Type B pancreatic cell (in vitro differentiated cells): ENCODE measurements around the gene C2CD4C. TPM values are rescaled to one million over a fixed set of nuclear protein-coding genes. Genes with fewer than 3 reads are reported as not detected.

ENCODE experiments used
- DNase-seq: peaks from one replicate; pipeline ENCODE4 v3.0.0; 2021; ENCODE audit warnings: mixed read lengths; ENCODE audit not compliant: unreplicated experiment; ENCODE audit errors: extremely low spot score
- H3K27ac Mint-ChIP-seq: 2 replicates; pipeline ENCODE4 v1.8.0; 2021; ENCODE audit warnings: mild to moderate bottlenecking, mixed read lengths
- H3K27me3 Mint-ChIP-seq: 2 replicates; pipeline ENCODE4 v1.8.0; 2021; ENCODE audit warnings: mixed read lengths
- H3K36me3 Mint-ChIP-seq: 2 replicates; pipeline ENCODE4 v1.8.0; 2021; ENCODE audit warnings: mixed read lengths
- H3K4me1 Mint-ChIP-seq: one replicate; pipeline ENCODE4 v1.8.0; 2021; ENCODE audit warnings: mixed read lengths; ENCODE audit not compliant: unreplicated experiment
- H3K4me3 Mint-ChIP-seq: 2 replicates; pipeline ENCODE4 v1.8.0; 2021; ENCODE audit warnings: mild to moderate bottlenecking, mixed read lengths
- H3K9me3 Mint-ChIP-seq: 2 replicates; pipeline ENCODE4 v1.8.0; 2021; ENCODE audit warnings: mixed read lengths
- total RNA-seq: library from RNA; stranded (reverse); gene quantifications from 2 replicates; pipeline ENCODE4 v1.2.1, GENCODE V29; 2021; ENCODE audit warnings: low replicate concordance
- TF ChIP-seq, protein P1 (sequence below): fragments of 200-600 bp; sonication (generic); conservative IDR thresholded peaks from 2 replicates; pipeline ENCODE4 v1.5.0; 2021; ENCODE audit warnings: antibody characterized with exemption, mild to moderate bottlenecking

The C2CD4C gene
- total RNA-seq, 1 donor from 2014 or later, result 6.0 TPM

DNA sequence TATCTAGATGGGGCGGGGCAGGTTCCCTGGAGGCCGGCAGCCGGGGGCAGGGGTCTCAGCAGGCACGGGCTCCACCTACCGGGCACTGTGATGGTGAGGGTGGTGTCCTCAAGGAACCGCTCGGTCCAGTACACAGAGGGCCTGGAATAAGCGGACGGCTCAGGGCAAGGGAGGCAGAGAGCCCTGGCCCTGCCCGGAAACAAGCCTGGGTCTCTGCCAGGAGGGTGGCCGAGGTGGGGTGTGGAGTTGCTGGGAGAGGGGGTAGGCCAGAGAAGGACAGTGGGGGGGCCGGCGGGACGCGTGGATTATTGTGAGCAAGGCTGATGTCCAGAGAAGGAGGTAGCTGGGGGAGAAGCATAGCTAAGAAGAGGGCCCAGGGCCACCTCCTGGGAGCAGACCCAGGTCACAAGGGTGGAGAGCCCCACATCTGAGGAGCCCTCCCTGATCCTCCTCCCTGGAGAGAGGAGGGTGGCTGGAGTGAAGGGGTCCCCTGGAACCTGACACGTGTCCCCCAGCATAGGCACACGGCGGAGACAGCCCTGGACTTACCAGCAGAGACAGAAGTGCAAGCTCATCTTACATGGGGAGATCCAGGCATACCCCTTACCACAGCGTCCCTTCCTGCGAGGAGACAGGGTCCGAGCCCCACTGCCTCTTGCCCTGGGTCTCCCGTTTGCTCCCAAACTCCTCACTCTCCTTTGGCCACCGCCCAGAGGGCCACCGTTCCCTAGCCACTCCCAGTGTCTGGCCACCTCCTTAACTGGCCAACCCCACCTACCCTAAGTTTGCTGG, 35.4 kb downstream of the C2CD4C start:
- Mint-ChIP-seq H3K9me3 (no peaks in the 10 kb centered on the region), H3K4me3 (no peak overlapping the region), H3K27me3 (peaks cover 15% of the 10 kb centered on the region), H3K27ac (no peak overlapping the region), H3K36me3 (no peaks in the 10 kb centered on the region), H3K4me1 (peaks cover 7% of the 10 kb centered on the region)
- TF ChIP-seq, protein P1, sequence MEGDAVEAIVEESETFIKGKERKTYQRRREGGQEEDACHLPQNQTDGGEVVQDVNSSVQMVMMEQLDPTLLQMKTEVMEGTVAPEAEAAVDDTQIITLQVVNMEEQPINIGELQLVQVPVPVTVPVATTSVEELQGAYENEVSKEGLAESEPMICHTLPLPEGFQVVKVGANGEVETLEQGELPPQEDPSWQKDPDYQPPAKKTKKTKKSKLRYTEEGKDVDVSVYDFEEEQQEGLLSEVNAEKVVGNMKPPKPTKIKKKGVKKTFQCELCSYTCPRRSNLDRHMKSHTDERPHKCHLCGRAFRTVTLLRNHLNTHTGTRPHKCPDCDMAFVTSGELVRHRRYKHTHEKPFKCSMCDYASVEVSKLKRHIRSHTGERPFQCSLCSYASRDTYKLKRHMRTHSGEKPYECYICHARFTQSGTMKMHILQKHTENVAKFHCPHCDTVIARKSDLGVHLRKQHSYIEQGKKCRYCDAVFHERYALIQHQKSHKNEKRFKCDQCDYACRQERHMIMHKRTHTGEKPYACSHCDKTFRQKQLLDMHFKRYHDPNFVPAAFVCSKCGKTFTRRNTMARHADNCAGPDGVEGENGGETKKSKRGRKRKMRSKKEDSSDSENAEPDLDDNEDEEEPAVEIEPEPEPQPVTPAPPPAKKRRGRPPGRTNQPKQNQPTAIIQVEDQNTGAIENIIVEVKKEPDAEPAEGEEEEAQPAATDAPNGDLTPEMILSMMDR, result no peak
- DNase-seq, result peak; percentile 65

DNA sequence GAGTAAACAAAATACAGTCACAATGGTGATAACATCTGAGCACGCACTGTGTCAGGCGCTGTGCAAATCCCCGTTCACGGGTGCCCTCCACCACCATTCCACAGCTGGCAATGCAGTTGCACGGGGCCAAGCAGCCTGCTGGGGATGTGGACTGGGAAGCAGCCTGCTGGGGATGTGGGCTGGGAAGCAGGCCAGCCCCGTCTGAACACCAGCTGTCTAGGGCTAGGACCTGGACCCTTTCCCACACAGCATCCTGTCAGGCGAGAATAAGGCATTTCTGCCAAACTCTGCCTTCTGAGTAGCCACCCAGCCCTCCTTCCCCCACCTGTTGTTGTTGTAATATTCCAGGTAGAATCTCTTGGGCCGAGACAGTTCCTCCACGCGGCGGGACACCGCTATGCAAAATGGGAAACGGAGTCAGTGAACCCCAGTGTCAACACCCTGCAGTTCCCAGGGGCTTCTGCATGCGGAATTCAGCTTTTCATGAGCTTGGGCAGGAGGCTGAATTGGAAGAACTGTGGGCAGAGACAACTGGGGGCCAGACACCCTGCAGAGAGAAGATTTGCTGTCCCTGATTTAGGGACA, 36.5 kb downstream of the C2CD4C start:
- peak; percentile 65 for DNase-seq
- Mint-ChIP-seq H3K9me3 (no peaks in the 10 kb centered on the region), H3K4me1 (peaks cover 7% of the 10 kb centered on the region), H3K4me3 (no peak overlapping the region), H3K36me3 (no peaks in the 10 kb centered on the region), H3K27ac (no peak overlapping the region), H3K27me3 (peaks cover 15% of the 10 kb centered on the region)
- TF ChIP-seq, protein P1, result no peak

DNA sequence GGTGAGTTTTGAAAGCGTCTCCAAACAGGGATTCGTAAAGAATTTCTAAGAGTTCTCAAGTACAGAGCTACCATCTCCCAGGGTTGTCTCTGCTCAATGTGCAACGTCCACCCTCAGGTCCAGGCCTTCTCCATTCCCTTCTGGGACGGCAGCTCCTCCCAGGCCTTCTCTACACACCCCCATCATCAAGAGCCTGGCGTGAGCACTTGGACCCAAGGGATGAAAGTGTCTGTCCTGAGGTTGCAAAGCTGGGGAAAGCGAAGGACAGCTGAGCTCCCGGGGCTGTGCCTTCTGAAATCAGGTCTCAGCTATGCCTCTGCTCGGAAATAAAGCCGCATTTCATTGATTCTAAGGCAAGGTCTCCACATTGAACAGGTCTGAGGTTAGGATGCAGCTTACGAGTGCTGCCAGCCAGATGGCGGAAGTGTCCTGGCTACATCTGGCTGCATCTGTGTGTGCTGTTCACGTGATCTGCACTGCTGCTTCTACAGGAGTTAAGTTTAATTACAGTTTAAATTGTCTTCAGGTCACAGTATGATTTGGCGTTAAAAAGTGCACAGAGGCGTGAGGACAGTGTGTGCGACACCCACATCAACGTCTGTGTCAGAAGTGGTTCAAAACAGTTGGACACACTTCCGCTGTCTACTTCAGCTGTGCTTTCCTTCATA, 37.3 kb downstream of the C2CD4C start:
- DNase-seq, result peak; percentile 43
- no peak overlapping the region for H3K27ac Mint-ChIP-seq
- no peak overlapping the region for H3K4me3 Mint-ChIP-seq
- TF ChIP-seq, protein P1, result no peak
- no peaks in the 10 kb centered on the region for H3K36me3 Mint-ChIP-seq
- no peaks in the 10 kb centered on the region for H3K9me3 Mint-ChIP-seq
- peaks cover 7% of the 10 kb centered on the region for H3K4me1 Mint-ChIP-seq
- peaks cover 22% of the 10 kb centered on the region for H3K27me3 Mint-ChIP-seq

GRCh38 chr19:370641-371330, 38.2 kb downstream of the C2CD4C start:
- Mint-ChIP-seq H3K27ac (no peak overlapping the region), H3K4me1 (peaks cover 7% of the 10 kb centered on the region), H3K36me3 (no peaks in the 10 kb centered on the region), H3K27me3 (peaks cover 22% of the 10 kb centered on the region), H3K9me3 (no peaks in the 10 kb centered on the region), H3K4me3 (no peak overlapping the region)
- peak; percentile 62 for DNase-seq
- TF ChIP-seq, protein P1, result no peak

DNA sequence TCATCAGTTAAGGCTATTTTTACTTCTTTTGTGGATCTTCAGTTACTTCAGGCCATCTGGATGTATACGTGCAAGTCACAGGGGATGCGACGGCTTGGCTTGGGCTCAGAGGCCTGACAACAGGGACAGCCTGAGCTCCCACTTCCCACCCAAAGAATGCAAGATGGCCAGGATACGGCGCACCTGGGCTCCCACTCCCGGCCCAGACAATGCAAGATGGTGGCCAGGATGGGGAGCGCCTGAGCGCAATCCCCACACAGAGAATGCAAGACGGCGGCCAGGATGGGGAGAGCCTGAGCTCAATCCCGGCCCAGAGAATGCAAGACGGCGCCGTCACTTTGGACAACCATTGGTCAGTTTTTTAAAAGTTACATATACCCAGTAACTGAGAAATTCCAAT, 39.1 kb downstream of the C2CD4C start:
- Mint-ChIP-seq H3K4me1 (peaks cover 7% of the 10 kb centered on the region), H3K27ac (no peak overlapping the region), H3K36me3 (no peaks in the 10 kb centered on the region), H3K9me3 (no peaks in the 10 kb centered on the region), H3K4me3 (no peak overlapping the region), H3K27me3 (peaks cover 22% of the 10 kb centered on the region)
- DNase-seq, result peak; percentile 44
- TF ChIP-seq, protein P1, result no peak
